K562 (cell line): ENCODE data around the gene FAAP100. TPM values are rescaled to one million over a fixed set of nuclear protein-coding genes. Genes with fewer than 3 reads are reported as not detected.

Experiments used
- ASH1L ChIP-seq: fragments of 450-650 bp; IDR thresholded peaks from 2 replicates; pipeline ENCODE4 v1.6.1; 2018; ENCODE audit warnings: borderline replicate concordance, mild to moderate bottlenecking, low read depth; ENCODE audit not compliant: partially characterized antibody
- BACH1 ChIP-seq: fragments of 200-800 bp; sonication (Bioruptor generic); IDR thresholded peaks from 2 replicates; pipeline ENCODE4 v1.6.1; 2016; ENCODE audit warnings: missing genetic modification characterization, missing compliant biosample characterization
- CBX2 ChIP-seq: fragments of 200-600 bp; sonication (generic); IDR thresholded peaks from one replicate; pipeline ENCODE4 v1.6.1; 2012; ENCODE audit warnings: mild to moderate bottlenecking, low read length, inconsistent platforms; ENCODE audit not compliant: insufficient read depth, poor library complexity, severe bottlenecking
- CC2D1A ChIP-seq: fragments of 450-650 bp; IDR thresholded peaks from 2 replicates; pipeline ENCODE4 v1.6.1; 2017; ENCODE audit warnings: mild to moderate bottlenecking
- CREB5 ChIP-seq: fragments of 250-450 bp; sonication (Bioruptor Pico); IDR thresholded peaks from 2 replicates; pipeline ENCODE4 v1.5.0; 2020; ENCODE audit warnings: mild to moderate bottlenecking
- DLX4 ChIP-seq: fragments of 250-450 bp; sonication (Bioruptor Pico); IDR thresholded peaks from 2 replicates; pipeline ENCODE4 v1.6.1; 2021; ENCODE audit warnings: mild to moderate bottlenecking
- E2F4 ChIP-seq: sonication (generic); formaldehyde crosslinking; IDR thresholded peaks from 2 replicates; pipeline ENCODE4 v1.8.0; 2022; ENCODE audit warnings: mild to moderate bottlenecking, low read depth, missing genetic modification reagents
- EGR1 ChIP-seq: fragments of 450-650 bp; conservative IDR thresholded peaks from 2 replicates; pipeline ENCODE4 v1.6.1; 2017; ENCODE audit warnings: mild to moderate bottlenecking
- HMGN3 ChIP-seq: IDR thresholded peaks from 2 replicates; pipeline ENCODE4 v1.6.1; 2011; ENCODE audit warnings: borderline replicate concordance, low read depth, mild to moderate bottlenecking, mixed read lengths, low read length; ENCODE audit not compliant: insufficient read length; ENCODE audit errors: extremely low read depth
- HOXB6 ChIP-seq: fragments of 250-450 bp; sonication (Bioruptor Pico); IDR thresholded peaks from 2 replicates; pipeline ENCODE4 v1.5.1; 2022; ENCODE audit warnings: mild to moderate bottlenecking, borderline replicate concordance
- MCM2 ChIP-seq: fragments of 450-650 bp; IDR thresholded peaks from 2 replicates; pipeline ENCODE4 v1.6.1; 2017; ENCODE audit warnings: low read depth, mild to moderate bottlenecking
- MNT ChIP-seq, 2 experiments: fragments of 450-650 bp; conservative IDR thresholded peaks; 2 replicates each; pipeline ENCODE4 v1.6.1; 2017; ENCODE audit warnings: mild to moderate bottlenecking in 2 of 2, moderate library complexity in 2 of 2
- MYBL2 ChIP-seq, 2 experiments: fragments of 450-650 bp in 1 of 2; sonication (generic) in 1 of 2; formaldehyde crosslinking in 1 of 2; IDR thresholded peaks; 2 replicates each; pipeline versions ENCODE4 v1.6.1 to v1.8.1; 2017 to 2022; ENCODE audit warnings: borderline replicate concordance in 1 of 2, inconsistent platforms in 1 of 2, low read depth in 1 of 2, mild to moderate bottlenecking in 1 of 2, missing genetic modification reagents in 1 of 2, moderate library complexity in 1 of 2
- NCOA2 ChIP-seq, 2 experiments: fragments of 450-650 bp; IDR thresholded peaks; 2 replicates each; pipeline ENCODE4 v1.6.1; 2018; ENCODE audit warnings: mild to moderate bottlenecking in 2 of 2, moderate library complexity in 1 of 2; ENCODE audit not compliant: partially characterized antibody in 2 of 2
- NCOA6 ChIP-seq: fragments of 450-650 bp; IDR thresholded peaks from 2 replicates; pipeline ENCODE4 v1.6.1; 2017; ENCODE audit warnings: mild to moderate bottlenecking
- NR2F6 ChIP-seq: fragments of 450-650 bp; formaldehyde crosslinking; IDR thresholded peaks from 2 replicates; pipeline ENCODE4 v1.4.0; 2020; ENCODE audit warnings: mild to moderate bottlenecking
- PRPF4 ChIP-seq: fragments of 200-400 bp; formaldehyde crosslinking; IDR thresholded peaks from one replicate; pipeline ENCODE4 v1.6.1; 2017; ENCODE audit warnings: low read length, low read depth, mild to moderate bottlenecking; ENCODE audit not compliant: insufficient read depth, poor library complexity, severe bottlenecking
- PTTG1 ChIP-seq: fragments of 450-650 bp; IDR thresholded peaks from 2 replicates; pipeline ENCODE4 v1.6.1; 2016; ENCODE audit warnings: low read depth, mild to moderate bottlenecking, missing genetic modification characterization, missing compliant biosample characterization
- TEAD1 ChIP-seq, 2 experiments: fragments of 450-650 bp in 1 of 2; sonication (generic) in 1 of 2; formaldehyde crosslinking; IDR thresholded peaks; 2 replicates each; pipeline versions ENCODE4 v1.4.0 to v1.8.0; 2020 to 2022; ENCODE audit warnings: mild to moderate bottlenecking in 2 of 2, missing genetic modification reagents in 1 of 2
- XRCC4 ChIP-seq: IDR thresholded peaks from one replicate; pipeline ENCODE4 v1.6.1; 2011; ENCODE audit not compliant: insufficient read depth, insufficient read length; ENCODE audit errors: extremely low read depth
- ZFX ChIP-seq: sonication (generic); formaldehyde crosslinking; IDR thresholded peaks from 2 replicates; pipeline ENCODE4 v1.8.0; 2022; ENCODE audit warnings: mild to moderate bottlenecking, missing genetic modification reagents, moderate library complexity
- ZNF121 ChIP-seq: sonication (generic); formaldehyde crosslinking; conservative IDR thresholded peaks from 2 replicates; pipeline ENCODE4 v1.8.0; 2022; ENCODE audit warnings: missing genetic modification reagents
- ZNF165 ChIP-seq: fragments of 250-450 bp; sonication (Bioruptor Pico); IDR thresholded peaks from 2 replicates; pipeline ENCODE4 v1.4.0; 2020; ENCODE audit warnings: borderline replicate concordance
- ZNF282 ChIP-seq: sonication (generic); formaldehyde crosslinking; IDR thresholded peaks from 2 replicates; pipeline ENCODE4 v1.8.1; 2023; ENCODE audit warnings: missing genetic modification reagents
- polyA plus RNA-seq, 8 experiments: library from polyadenylated mRNA; depleted of rRNA in 4 of 8; stranded (reverse) in 5 of 8; unstranded in 3 of 8; fragments of >200 nt; fragmentation: Nextera tagmentation in 2 of 8; fragmentation: Illumina TruSeq in 1 of 8; extraction: Ambion mirVana in 2 of 8; extraction: Trizol in 1 of 8; gene quantifications; 2 replicates each; pipeline versions ENCODE4 v1.2.1 to v1.2.3, GENCODE V29; 2011 to 2014; ENCODE audit warnings: inconsistent platforms in 1 of 8, missing spikeins in 1 of 8
- total RNA-seq, 7 experiments: library from RNA; depleted of rRNA in 6 of 7; stranded (reverse); fragments of >200 nt in 6 of 7; fragmentation: Illumina TruSeq in 2 of 7; extraction: Trizol in 2 of 7; gene quantifications; 2 replicates each; pipeline versions ENCODE4 v1.2.1 to v1.2.3, GENCODE V29; 2011 to 2021; ENCODE audit warnings: low replicate concordance in 1 of 7

Gene FAAP100
- total and polyA plus RNA-seq, 9 of the 15 experiments (the other 6 are each of a cell fraction or from before 2014, with no cell fraction given), result 0.31 to 51.2 (median 12.6) TPM

GRCh38 chr17:81519284-81520020 is 32.7 kb downstream of the FAAP100 start (continued):
- TF ChIP-seq MNT (conservative IDR thresholded peaks at IDR 0.05) (peak in 1 of 2 experiments; percentile 54; a peak in 1 of 4 replicates), CREB5 (CRISPR knock-in tag) (no peak), MCM2 (no peak), PTTG1 (tag) (no peak), NCOA6 (no peak), ZFX (CRISPR knock-in tag) (peak; percentile 82), CBX2 (no peak), ZNF282 (CRISPR knock-in tag) (0 out of 2 replicates have a peak, but pooled peaks have one; percentile 77), E2F4 (CRISPR knock-in tag) (no peak), ZNF121 (CRISPR knock-in tag) (no peak), DLX4 (CRISPR knock-in tag) (no peak), ASH1L (no peak), MYBL2 (IDR thresholded peaks at IDR 0.05; ENCODE audit: low read depth) (no peak), MYBL2 (CRISPR knock-in tag; IDR thresholded peaks at IDR 0.05; ENCODE audit: borderline replicate concordance) (0 out of 2 replicates have a peak, but pooled peaks have one; percentile 28), HMGN3 (peak; percentile 52), PRPF4 (no peak), NCOA2 (IDR thresholded peaks at IDR 0.05; ENCODE audit: partially characterized antibody in 2 of 2) (no peak), HOXB6 (no peak), ZNF165 (CRISPR knock-in tag) (no peak), BACH1 (tag) (no peak), TEAD1 (CRISPR knock-in tag; IDR thresholded peaks at IDR 0.05) (no peak), EGR1 (peak; percentile 75), NR2F6 (CRISPR knock-in tag) (no peak), XRCC4 (no peak), CC2D1A (no peak)
